Body of pancreas (tissue), 4 donors: Measurements from ENCODE around the gene NPC2.

Experiments used
- CTCF ChIP-seq, 7 experiments: fragments of 450-650 bp in 4 of 7; fragments of 200-600 bp in 3 of 7; sonication (generic) in 3 of 7; IDR thresholded peaks; one replicate each; pipeline ENCODE4 v1.5.1; 2016 to 2019; ENCODE audit warnings: antibody characterized with exemption in 7 of 7
- POLR2A ChIP-seq, 3 donors: fragments of 450-650 bp; IDR thresholded peaks; one replicate each; pipeline ENCODE4 v1.6.1; 2016; ENCODE audit warnings: antibody characterized with exemption in 3 of 3, mild to moderate bottlenecking in 2 of 3

GRCh38 chr14:74502236-74503019, 9.3 kb upstream of the NPC2 start:
- TF ChIP-seq CTCF (IDR thresholded peaks at IDR 0.05) (peak in 3 of 7 experiments; percentile 4 to 17 (median 7)), POLR2A (IDR thresholded peaks at IDR 0.05) (no peak)
